ENCODE results near the gene FGF8. TPM values are rescaled to one million over a fixed set of nuclear protein-coding genes. Genes with fewer than 3 reads are reported as not detected.

The FGF8 gene
- total RNA-seq, 1 donor from 2014 or later = 17.6 TPM

DNA sequence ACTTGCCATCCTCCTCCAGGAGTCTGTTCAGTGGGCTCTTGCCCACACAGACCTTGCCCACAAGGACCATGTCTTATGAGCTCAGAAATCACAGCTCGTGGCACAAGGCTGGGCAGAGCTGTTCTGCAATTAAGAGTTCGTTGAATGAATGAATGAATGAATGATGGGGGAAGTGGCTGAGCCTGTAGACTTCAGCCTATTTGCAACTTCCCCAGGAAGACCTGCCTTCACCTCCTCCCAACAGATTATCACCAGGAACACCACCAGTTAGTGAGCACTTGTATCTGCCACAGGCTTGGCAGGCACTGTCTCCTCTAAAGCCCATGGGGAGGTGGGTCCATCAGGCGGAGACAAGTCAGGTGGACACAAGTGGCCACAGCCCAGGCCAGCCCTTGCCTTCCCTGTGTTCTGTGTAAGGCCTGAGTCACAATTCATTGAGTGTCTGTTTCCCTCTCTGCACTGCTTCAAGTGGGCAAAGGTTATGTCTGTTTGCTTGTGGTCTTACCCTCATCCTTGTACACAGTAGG is 1.8 kb upstream of the FGF8 start:
- Mint-ChIP-seq H3K36me3 (no peaks in the 10 kb centered on the region), H3K9me3 (no peaks in the 10 kb centered on the region), H3K27ac (no peak overlapping the region), H3K27me3 (ENCODE audit: insufficient read depth, low read depth) (peaks cover 52% of the 10 kb centered on the region), H3K4me3 (peak overlapping the region; percentile 18), H3K4me1 (peaks cover 44% of the 10 kb centered on the region)
- no peak overlapping the region for H3K4me3 ChIP-seq
- H2AFZ ChIP-seq (replicated peaks) = no peak overlapping the region
- peaks cover 63% of the 10 kb centered on the region for H3K4me1 ChIP-seq
- TF ChIP-seq EZH2phosphoT487 (IDR thresholded peaks at IDR 0.05) (no peak), EZH2 (IDR thresholded peaks at IDR 0.05) (no peak)
- TF ChIP-seq, protein P1, sequence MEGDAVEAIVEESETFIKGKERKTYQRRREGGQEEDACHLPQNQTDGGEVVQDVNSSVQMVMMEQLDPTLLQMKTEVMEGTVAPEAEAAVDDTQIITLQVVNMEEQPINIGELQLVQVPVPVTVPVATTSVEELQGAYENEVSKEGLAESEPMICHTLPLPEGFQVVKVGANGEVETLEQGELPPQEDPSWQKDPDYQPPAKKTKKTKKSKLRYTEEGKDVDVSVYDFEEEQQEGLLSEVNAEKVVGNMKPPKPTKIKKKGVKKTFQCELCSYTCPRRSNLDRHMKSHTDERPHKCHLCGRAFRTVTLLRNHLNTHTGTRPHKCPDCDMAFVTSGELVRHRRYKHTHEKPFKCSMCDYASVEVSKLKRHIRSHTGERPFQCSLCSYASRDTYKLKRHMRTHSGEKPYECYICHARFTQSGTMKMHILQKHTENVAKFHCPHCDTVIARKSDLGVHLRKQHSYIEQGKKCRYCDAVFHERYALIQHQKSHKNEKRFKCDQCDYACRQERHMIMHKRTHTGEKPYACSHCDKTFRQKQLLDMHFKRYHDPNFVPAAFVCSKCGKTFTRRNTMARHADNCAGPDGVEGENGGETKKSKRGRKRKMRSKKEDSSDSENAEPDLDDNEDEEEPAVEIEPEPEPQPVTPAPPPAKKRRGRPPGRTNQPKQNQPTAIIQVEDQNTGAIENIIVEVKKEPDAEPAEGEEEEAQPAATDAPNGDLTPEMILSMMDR (IDR thresholded peaks at IDR 0.05) = no peak
- H3K4me2 ChIP-seq = no peak overlapping the region
- no peak for DNase-seq (ENCODE audit: low spot score)
- H3K9me3 ChIP-seq (ENCODE audit: low read depth) = no peaks in the 10 kb centered on the region
- no peak overlapping the region for H3K27ac ChIP-seq
- H3K27me3 ChIP-seq = peaks cover 77% of the 10 kb centered on the region
- no peak overlapping the region for H3K9ac ChIP-seq
- peaks cover 76% of the 10 kb centered on the region for H3F3A ChIP-seq (ENCODE audit: low read depth)
- peaks cover 44% of the 10 kb centered on the region for H4K20me1 ChIP-seq (ENCODE audit: low read depth)
- no peaks in the 10 kb centered on the region for H3K36me3 ChIP-seq
- H3K79me2 ChIP-seq (ENCODE audit: low read depth) = peaks cover 5% of the 10 kb centered on the region

DNA sequence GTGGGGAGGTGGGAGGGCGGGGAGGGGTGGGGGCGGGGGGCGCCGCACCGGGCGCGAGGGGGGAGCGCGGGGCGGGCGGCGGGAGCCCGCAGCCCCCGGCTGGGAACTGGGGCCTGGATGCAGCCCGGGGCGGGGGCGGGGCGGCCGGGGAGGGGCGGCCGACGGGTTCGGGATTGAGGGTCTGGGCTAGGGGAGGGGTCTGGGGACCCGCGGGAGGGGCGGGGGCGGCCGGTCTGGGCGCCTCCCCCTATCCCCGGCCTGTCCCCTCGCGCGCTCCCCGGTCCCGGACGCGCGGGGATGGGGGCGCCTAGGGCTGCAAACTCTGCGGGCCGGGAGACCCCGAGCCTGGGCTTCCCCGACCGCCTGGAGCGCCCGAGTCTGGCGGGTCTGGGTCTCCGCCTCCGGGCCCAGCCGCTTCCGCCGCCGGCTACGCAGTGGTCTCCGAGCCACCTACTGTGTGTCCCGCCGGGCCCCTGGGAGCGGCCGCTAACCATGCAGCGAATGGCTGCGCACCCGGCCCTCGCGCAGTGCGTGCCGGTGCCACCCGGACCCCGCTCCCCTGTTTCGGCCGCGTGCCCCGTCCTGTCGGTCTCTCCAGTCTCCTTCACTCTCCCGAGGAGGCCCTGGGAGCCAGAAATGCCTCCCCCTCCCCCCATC is 375 bp upstream of the FGF8 start:
- Histone ChIP-seq H3K4me1 (peaks cover 73% of the 10 kb centered on the region), H2AFZ (replicated peaks) (peak overlapping the region; percentile 36), H3K27ac (no peak overlapping the region), H3K9ac (no peak overlapping the region), H3K4me2 (peak overlapping the region; percentile 90), H3K79me2 (ENCODE audit: low read depth) (no peaks in the 10 kb centered on the region), H3F3A (ENCODE audit: low read depth) (peaks cover 86% of the 10 kb centered on the region), H3K9me3 (ENCODE audit: low read depth) (no peaks in the 10 kb centered on the region), H4K20me1 (ENCODE audit: low read depth) (peaks cover 32% of the 10 kb centered on the region), H3K36me3 (no peaks in the 10 kb centered on the region), H3K4me3 (peak overlapping the region; percentile 59), H3K27me3 (peaks cover 83% of the 10 kb centered on the region)
- Mint-ChIP-seq H3K36me3 (no peaks in the 10 kb centered on the region), H3K4me3 (peak overlapping the region; percentile 78), H3K9me3 (no peaks in the 10 kb centered on the region), H3K4me1 (peaks cover 51% of the 10 kb centered on the region), H3K27me3 (ENCODE audit: insufficient read depth, low read depth) (peaks cover 62% of the 10 kb centered on the region), H3K27ac (no peak overlapping the region)
- DNase-seq (ENCODE audit: low spot score) = peak; percentile 43
- TF ChIP-seq EZH2phosphoT487 (IDR thresholded peaks at IDR 0.05) = peak; percentile 18
- peak; percentile 48 for TF ChIP-seq EZH2 (IDR thresholded peaks at IDR 0.05)
- TF ChIP-seq, protein P1 (IDR thresholded peaks at IDR 0.05) = no peak

DNA sequence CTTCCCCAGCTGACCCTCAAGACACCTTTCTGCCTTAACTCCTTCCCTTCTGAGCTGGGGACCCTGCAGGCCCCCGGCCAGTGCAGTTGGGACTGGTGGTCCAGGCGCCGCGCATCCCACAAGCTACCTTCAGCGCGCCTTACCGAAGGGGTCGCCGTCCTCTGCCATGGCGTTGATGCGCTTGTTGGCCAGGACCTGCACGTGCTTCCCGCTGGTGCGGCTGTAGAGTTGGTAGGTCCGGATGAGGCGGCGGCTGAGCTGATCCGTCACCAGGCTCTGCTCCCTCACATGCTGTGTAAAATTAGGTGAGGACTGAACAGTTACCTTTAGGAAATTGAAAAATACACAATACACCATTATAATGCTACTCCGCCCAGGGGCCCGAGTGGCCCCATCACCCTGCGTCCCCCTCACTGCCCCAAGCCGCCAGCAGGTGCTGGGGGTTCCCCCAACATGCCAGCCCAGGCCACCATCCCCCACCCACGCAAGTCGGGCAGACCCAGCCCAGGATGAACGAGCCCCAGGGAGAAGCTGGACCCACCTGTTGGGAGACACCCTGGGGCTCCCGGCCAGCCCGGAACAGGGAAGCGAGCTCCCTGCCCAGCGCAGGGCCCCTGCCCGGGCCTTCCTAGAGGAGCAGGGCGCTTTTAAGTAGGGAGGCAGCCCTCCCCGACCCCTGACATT is 1.2 kb downstream of the FGF8 start:
- H3K27ac Mint-ChIP-seq = no peak overlapping the region
- peak; percentile 67 for DNase-seq (ENCODE audit: low spot score)
- Histone ChIP-seq H3K9me3 (ENCODE audit: low read depth) (no peaks in the 10 kb centered on the region), H3F3A (ENCODE audit: low read depth) (peaks cover 72% of the 10 kb centered on the region), H3K36me3 (no peaks in the 10 kb centered on the region), H3K4me1 (peaks cover 63% of the 10 kb centered on the region), H2AFZ (replicated peaks) (no peak overlapping the region), H3K27me3 (peaks cover 77% of the 10 kb centered on the region), H3K4me3 (peak overlapping the region; percentile 59), H3K27ac (no peak overlapping the region), H3K79me2 (ENCODE audit: low read depth) (no peaks in the 10 kb centered on the region), H3K4me2 (peak overlapping the region; percentile 90), H3K9ac (no peak overlapping the region), H4K20me1 (ENCODE audit: low read depth) (peaks cover 21% of the 10 kb centered on the region)
- TF ChIP-seq, protein P1 (IDR thresholded peaks at IDR 0.05) = peak; percentile 7
- peak; percentile 79 for TF ChIP-seq EZH2 (IDR thresholded peaks at IDR 0.05)
- peak; percentile 74 for TF ChIP-seq EZH2phosphoT487 (IDR thresholded peaks at IDR 0.05)
- H3K4me1 Mint-ChIP-seq = peaks cover 54% of the 10 kb centered on the region
- H3K4me3 Mint-ChIP-seq = peak overlapping the region; percentile 74
- no peaks in the 10 kb centered on the region for H3K9me3 Mint-ChIP-seq
- H3K36me3 Mint-ChIP-seq = no peaks in the 10 kb centered on the region
- peaks cover 65% of the 10 kb centered on the region for H3K27me3 Mint-ChIP-seq (ENCODE audit: insufficient read depth, low read depth)

Data from neural progenitor cell (in vitro differentiated cells).